Natural killer cell (primary cell): ENCODE results near the gene DDX39A. TPM values are rescaled to one million over a fixed set of nuclear protein-coding genes. Genes with fewer than 3 reads are reported as not detected.

ENCODE experiments used
- ATAC-seq, 3 donors: fragments of 150-1000 bp in 2 of 3; fragments of 200-7000 bp in 1 of 3; cut with Tn5 transposase; 1 replicate in 1 of 3; 2 replicates in 2 of 3; pipeline ENCODE4 v1.10.0; 2021; ENCODE audit warnings: mild to moderate bottlenecking in 2 of 3, moderate library complexity in 2 of 3
- DNase-seq, 2 donors: peaks; one replicate each; pipeline versions ENCODE4 v3.0.0 to v3.0.0-alpha.2; 2013 to 2021; ENCODE audit warnings: mixed read lengths in 1 of 2
- H3K27ac ChIP-seq: one replicate; pipeline ENCODE4 v1.5.1; 2013; ENCODE audit warnings: mild to moderate bottlenecking, low read length
- H3K27me3 ChIP-seq: one replicate; pipeline ENCODE4 v1.6.1; 2013; ENCODE audit warnings: low read length; ENCODE audit not compliant: control insufficient read depth, insufficient read depth
- H3K36me3 ChIP-seq: one replicate; pipeline ENCODE4 v1.6.1; 2013; ENCODE audit warnings: low read length; ENCODE audit not compliant: control insufficient read depth, insufficient read depth
- H3K4me1 ChIP-seq: one replicate; pipeline ENCODE4 v1.6.1; 2013; ENCODE audit warnings: low read length; ENCODE audit not compliant: control insufficient read depth, insufficient read depth
- H3K4me3 ChIP-seq: one replicate; pipeline ENCODE4 v1.5.1; 2013; ENCODE audit warnings: low read length
- H3K9me3 ChIP-seq: one replicate; pipeline ENCODE4 v1.6.1; 2013; ENCODE audit warnings: low read length; ENCODE audit not compliant: control insufficient read depth, insufficient read depth
- H3K27ac Mint-ChIP-seq, 2 donors: one replicate each; pipeline ENCODE4 v1.8.0; 2022; ENCODE audit warnings: mild to moderate bottlenecking in 2 of 2, mixed read lengths in 2 of 2, moderate library complexity in 1 of 2
- H3K27me3 Mint-ChIP-seq, 2 donors: one replicate each; pipeline ENCODE4 v1.8.0; 2022; ENCODE audit warnings: low read depth in 2 of 2, mixed read lengths in 2 of 2
- H3K36me3 Mint-ChIP-seq: one replicate; pipeline ENCODE4 v1.8.0; 2022; ENCODE audit warnings: mixed read lengths
- H3K4me1 Mint-ChIP-seq, 2 donors: one replicate each; pipeline ENCODE4 v1.8.0; 2022; ENCODE audit warnings: mixed read lengths in 2 of 2
- H3K4me3 Mint-ChIP-seq: one replicate; pipeline ENCODE4 v1.8.0; 2022; ENCODE audit warnings: mild to moderate bottlenecking, moderate library complexity, mixed read lengths
- H3K9me3 Mint-ChIP-seq, 2 donors: one replicate each; pipeline ENCODE4 v1.8.0; 2022; ENCODE audit warnings: mixed read lengths in 2 of 2
- WGBS: methylation state at CpG from one replicate; pipeline ENCODE4 v1.1.7; 2013; ENCODE audit warnings: missing lambda C conversion rate; ENCODE audit not compliant: insufficient coverage; 5-methylcytosine and 5-hydroxymethylcytosine counted together
- intact Hi-C: fragments of 100-400 bp; cut with micrococcal nuclease; formaldehyde crosslinking; loops from one replicate; pipeline ENCODE4 v1.14.2; 2022
- total RNA-seq, 4 donors: library from RNA; stranded (reverse); fragments of 120-200 nt in 1 of 4; gene quantifications; one replicate each; pipeline versions ENCODE4 v1.2.3 to v1.2.4, GENCODE V29; 2013 to 2022
- TF ChIP-seq, protein P1 (sequence below): fragments of 200-600 bp; IDR thresholded peaks from one replicate; pipeline ENCODE4 v1.8.0; 2022; ENCODE audit warnings: antibody characterized with exemption

The DDX39A gene
- total RNA-seq, 3 donors from 2014 or later (not counting 1 experiment from before 2014, with no cell fraction given) = 397 to 569 (median 557) TPM

DNA sequence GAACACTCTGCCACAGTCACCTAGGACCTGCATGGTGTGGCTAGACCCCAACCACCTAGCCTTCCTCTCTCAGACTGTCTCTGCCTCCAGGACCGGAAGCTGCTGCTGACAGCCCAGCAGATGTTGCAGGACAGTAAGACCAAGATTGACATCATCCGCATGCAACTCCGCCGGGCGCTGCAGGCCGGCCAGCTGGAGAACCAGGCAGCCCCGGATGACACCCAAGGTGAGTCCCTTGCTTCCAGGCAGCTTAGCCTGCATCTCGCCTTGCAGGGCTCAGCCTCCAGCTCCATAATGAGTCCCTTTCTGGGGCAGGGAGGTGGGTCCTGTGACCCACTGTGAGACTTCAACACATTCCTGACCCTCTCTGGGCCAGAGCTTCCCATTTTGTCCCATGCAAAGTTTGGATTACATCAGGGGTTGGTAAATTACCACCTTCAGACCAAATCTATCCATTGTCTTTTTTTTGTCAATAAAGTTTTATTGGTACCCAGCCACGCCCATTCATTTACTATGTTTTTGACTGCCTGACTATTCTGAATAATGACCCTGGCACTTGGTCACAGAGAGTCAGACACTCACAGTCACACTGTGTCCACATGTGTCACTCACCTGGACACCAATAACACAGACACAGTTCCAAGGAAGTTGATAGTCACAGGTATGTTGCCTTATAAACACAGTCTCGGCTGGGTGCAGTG lies 27.3 kb upstream of the DDX39A start:
- Histone ChIP-seq H3K36me3 (peaks cover 89% of the 10 kb centered on the region), H3K9me3 (no peaks in the 10 kb centered on the region), H3K27me3 (no peaks in the 10 kb centered on the region), H3K4me3 (no peak overlapping the region), H3K27ac (no peak overlapping the region), H3K4me1 (peaks cover 19% of the 10 kb centered on the region)
- H3K9me3 Mint-ChIP-seq = no peaks in the 10 kb centered on the region
- H3K36me3 Mint-ChIP-seq = no peaks in the 10 kb centered on the region
- WGBS = 97% methylated on average over 10 of the region's 10 CpGs
- H3K27me3 Mint-ChIP-seq = no peaks in the 10 kb centered on the region
- ATAC-seq = no peak
- H3K27ac Mint-ChIP-seq = no peak overlapping the region
- DNase-seq = no peak
- no peak overlapping the region for H3K4me3 Mint-ChIP-seq
- peaks cover 17 to 45% of the 10 kb centered on the region in 2 donors for H3K4me1 Mint-ChIP-seq
- intact Hi-C loops = no loop called here
- TF ChIP-seq, protein P1, sequence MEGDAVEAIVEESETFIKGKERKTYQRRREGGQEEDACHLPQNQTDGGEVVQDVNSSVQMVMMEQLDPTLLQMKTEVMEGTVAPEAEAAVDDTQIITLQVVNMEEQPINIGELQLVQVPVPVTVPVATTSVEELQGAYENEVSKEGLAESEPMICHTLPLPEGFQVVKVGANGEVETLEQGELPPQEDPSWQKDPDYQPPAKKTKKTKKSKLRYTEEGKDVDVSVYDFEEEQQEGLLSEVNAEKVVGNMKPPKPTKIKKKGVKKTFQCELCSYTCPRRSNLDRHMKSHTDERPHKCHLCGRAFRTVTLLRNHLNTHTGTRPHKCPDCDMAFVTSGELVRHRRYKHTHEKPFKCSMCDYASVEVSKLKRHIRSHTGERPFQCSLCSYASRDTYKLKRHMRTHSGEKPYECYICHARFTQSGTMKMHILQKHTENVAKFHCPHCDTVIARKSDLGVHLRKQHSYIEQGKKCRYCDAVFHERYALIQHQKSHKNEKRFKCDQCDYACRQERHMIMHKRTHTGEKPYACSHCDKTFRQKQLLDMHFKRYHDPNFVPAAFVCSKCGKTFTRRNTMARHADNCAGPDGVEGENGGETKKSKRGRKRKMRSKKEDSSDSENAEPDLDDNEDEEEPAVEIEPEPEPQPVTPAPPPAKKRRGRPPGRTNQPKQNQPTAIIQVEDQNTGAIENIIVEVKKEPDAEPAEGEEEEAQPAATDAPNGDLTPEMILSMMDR = no peak

DNA sequence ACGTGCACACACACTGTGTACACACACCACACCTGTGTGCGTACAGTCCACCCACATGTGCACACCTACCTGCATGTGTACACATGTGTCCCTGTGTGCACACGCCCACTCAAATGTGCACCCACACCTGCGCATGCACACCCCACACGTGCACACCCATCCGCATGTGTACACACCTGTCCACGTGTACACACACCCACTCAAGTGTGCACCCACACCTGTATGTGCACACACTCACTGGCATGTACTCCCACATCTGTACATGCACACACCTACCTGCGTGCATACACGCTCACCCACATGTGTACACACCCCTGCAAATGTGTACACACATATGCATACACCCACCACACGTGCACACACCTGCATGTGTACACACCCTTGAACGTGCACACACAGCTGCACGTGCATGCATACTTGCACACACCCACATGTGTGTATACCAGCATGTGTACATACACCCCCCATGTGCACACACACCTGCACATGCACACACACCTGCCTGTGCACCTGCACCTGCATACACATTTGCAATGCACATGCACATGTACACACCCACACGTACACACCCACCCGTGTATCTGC lies 24.6 kb upstream of the DDX39A start:
- Histone ChIP-seq H3K4me3 (no peak overlapping the region), H3K9me3 (no peaks in the 10 kb centered on the region), H3K27me3 (no peaks in the 10 kb centered on the region), H3K4me1 (peaks cover 46% of the 10 kb centered on the region), H3K36me3 (peaks cover 63% of the 10 kb centered on the region), H3K27ac (no peak overlapping the region)
- ATAC-seq (no peak), DNase-seq (no peak)
- Mint-ChIP-seq H3K27ac (no peak overlapping the region), H3K36me3 (no peaks in the 10 kb centered on the region), H3K27me3 (no peaks in the 10 kb centered on the region), H3K9me3 (no peaks in the 10 kb centered on the region), H3K4me1 (peaks cover 27 to 45% of the 10 kb centered on the region in 2 donors), H3K4me3 (no peak overlapping the region)
- intact Hi-C loops = no loop called here
- 96% methylated on average over 14 of the region's 14 CpGs for WGBS
- TF ChIP-seq, protein P1 = no peak

DNA sequence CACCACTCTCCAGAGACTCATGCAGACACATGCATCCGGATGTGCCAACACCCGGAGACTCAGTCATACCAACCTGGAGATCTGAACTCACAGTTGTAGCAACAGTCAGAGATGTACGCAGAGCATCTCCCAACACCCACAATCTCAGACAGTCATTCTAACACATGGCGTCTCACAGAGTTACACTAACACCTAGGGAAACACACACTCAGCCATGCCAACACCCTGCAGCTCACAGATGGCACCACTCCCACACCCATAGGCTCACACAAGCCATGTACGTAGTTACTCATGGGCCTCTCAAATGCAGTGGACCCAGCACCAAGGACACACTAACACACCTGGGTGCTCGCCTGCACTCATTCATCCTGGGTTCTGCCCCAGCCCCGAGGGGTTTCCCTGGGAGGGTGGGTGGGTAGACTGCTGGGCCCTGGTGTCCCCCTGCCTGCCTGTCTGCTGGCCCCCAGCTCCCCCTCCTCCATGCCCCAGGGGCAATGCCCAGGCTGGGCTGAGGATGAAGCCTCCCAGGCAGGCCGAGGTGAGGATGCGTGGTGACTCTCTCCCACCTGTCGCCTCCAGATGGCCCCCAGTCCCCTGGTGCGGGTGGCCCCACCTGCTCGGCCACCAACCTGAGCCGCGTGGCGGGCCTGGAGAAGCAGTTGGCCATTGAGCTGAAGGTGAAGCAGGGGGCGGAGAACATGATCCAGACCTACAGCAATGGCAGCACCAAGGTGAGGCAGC lies 23.9 kb upstream of the DDX39A start:
- H3K4me3 ChIP-seq = no peak overlapping the region
- TF ChIP-seq, protein P1 = no peak
- 97% methylated on average over 14 of the region's 16 CpGs for WGBS
- peaks cover 57% of the 10 kb centered on the region for H3K36me3 ChIP-seq
- ATAC-seq = no peak
- H3K36me3 Mint-ChIP-seq = no peaks in the 10 kb centered on the region
- no peak overlapping the region for H3K4me3 Mint-ChIP-seq
- no peaks in the 10 kb centered on the region for H3K27me3 Mint-ChIP-seq
- H3K4me1 ChIP-seq = peaks cover 50% of the 10 kb centered on the region
- H3K9me3 Mint-ChIP-seq = no peaks in the 10 kb centered on the region
- H3K27me3 ChIP-seq = no peaks in the 10 kb centered on the region
- H3K27ac ChIP-seq = no peak overlapping the region
- intact Hi-C loops = no loop called here
- peak overlapping the region in 1 of 2 donors; percentile 71 for H3K27ac Mint-ChIP-seq
- no peak for DNase-seq
- no peaks in the 10 kb centered on the region for H3K9me3 ChIP-seq
- H3K4me1 Mint-ChIP-seq = peaks cover 31 to 48% of the 10 kb centered on the region in 2 donors
